HG02610 (cell line): ENCODE results near the gene GDPD3.

Experiments used
- ATAC-seq: cut with Tn5 transposase; IDR thresholded peaks from one replicate; pipeline ENCODE4 v1.9.1; 2021; ENCODE audit warnings: mild to moderate bottlenecking, moderate library complexity; ENCODE audit not compliant: unreplicated experiment

GDPD3 gene

GRCh38 chr16:30078744-30079143, 34.6 kb downstream of the GDPD3 start:
- no peak for ATAC-seq

GRCh38 chr16:30077656-30078055, 35.7 kb downstream of the GDPD3 start:
- ATAC-seq: no peak

GRCh38 chr16:30076276-30076791, 37.0 kb downstream of the GDPD3 start:
- peak; percentile 15 for ATAC-seq

GRCh38 chr16:30075503-30076275, 37.6 kb downstream of the GDPD3 start, which contains the start of gene PPP4C:
PPP4C (plus strand) TSS chr16:30075994; CDS start chr16:30076378, 384 bp downstream.
- peak; percentile 81 for ATAC-seq

- no peak for ATAC-seq
Observed at GRCh38 chr16:30070490-30070889, 42.8 kb downstream of the GDPD3 start.

- no peak for ATAC-seq
Observed at GRCh38 chr16:30069611-30070462, 43.5 kb downstream of the GDPD3 start.

DNA sequence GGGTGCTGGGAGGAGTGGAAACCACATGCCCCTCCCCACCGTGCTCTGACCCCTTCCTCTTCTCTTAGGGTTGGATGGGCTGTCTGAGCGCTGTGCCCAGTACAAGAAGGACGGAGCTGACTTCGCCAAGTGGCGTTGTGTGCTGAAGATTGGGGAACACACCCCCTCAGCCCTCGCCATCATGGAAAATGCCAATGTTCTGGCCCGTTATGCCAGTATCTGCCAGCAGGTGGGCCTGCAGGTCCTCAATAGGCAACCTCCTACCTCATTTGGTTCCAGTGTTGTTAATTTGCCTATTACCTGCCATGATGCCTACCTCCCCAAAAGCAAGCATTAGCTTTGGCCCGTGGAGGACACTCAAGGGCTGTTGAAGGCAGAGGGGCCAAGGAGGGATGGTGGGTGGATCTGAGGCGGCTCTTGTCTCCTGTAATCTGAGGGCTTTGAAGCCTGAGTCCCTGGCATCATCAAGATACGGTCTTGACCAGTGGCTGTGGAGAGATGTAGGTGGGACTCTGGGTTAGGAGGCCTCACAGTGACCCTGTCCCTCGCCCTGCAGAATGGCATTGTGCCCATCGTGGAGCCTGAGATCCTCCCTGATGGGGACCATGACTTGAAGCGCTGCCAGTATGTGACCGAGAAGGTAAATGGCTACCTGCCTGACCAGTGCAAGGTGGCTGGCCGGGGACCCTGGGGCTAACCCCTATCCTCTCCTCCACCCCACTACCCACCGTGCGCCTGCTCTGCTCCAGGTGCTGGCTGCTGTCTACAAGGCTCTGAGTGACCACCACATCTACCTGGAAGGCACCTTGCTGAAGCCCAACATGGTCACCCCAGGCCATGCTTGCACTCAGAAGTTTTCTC, 44.4 kb downstream of the GDPD3 start:
- no peak for ATAC-seq

DNA sequence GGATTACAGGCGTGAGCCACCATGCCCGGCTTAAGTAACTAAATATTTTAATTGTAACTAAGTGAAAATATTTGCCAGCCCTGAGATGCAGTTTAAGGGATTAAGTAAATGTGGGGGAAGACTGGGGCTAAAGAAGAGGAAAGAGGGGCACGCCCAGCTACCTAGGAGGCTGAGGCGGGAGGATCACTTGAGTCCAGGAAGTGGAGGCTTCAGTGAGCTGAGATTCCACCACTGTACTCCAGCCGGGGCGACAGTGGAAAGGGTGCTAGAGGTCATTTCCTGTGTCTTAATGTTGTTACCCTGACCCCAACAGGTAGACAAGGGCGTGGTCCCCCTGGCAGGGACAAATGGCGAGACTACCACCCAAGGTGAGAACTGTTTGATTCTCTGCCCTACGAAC, 45.0 kb downstream of the GDPD3 start:
- ATAC-seq: no peak

- no peak for ATAC-seq
Observed at GRCh38 chr16:30067584-30067916, 45.8 kb downstream of the GDPD3 start.

DNA sequence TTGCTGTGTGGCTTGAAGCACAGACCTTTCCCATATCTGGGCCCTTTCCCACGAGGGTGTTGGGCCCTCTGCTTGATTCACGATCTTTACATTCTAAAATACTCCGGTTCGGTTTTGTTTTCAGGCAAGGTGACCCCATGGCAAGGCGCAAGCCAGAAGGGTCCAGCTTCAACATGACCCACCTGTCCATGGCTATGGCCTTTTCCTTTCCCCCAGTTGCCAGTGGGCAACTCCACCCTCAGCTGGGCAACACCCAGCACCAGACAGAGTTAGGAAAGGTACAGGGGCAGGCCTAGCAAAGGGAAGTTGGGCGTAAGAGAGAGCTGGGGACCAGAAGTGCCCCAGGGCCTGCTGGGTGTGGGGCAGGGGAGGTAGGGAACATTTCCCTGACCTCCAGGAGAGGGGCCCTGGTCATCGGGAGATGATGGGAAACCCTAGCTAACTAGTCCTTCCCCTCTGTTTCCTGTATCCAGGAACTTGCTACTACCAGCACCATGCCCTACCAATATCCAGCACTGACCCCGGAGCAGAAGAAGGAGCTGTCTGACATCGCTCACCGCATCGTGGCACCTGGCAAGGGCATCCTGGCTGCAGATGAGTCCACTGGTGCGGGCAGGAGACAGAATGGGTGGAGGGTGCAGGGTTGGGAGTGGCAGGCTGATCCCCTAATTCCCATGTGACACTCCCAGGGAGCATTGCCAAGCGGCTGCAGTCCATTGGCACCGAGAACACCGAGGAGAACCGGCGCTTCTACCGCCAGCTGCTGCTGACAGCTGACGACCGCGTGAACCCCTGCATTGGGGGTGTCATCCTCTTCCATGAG, 46.4 kb downstream of the GDPD3 start:
- no peak for ATAC-seq

DNA sequence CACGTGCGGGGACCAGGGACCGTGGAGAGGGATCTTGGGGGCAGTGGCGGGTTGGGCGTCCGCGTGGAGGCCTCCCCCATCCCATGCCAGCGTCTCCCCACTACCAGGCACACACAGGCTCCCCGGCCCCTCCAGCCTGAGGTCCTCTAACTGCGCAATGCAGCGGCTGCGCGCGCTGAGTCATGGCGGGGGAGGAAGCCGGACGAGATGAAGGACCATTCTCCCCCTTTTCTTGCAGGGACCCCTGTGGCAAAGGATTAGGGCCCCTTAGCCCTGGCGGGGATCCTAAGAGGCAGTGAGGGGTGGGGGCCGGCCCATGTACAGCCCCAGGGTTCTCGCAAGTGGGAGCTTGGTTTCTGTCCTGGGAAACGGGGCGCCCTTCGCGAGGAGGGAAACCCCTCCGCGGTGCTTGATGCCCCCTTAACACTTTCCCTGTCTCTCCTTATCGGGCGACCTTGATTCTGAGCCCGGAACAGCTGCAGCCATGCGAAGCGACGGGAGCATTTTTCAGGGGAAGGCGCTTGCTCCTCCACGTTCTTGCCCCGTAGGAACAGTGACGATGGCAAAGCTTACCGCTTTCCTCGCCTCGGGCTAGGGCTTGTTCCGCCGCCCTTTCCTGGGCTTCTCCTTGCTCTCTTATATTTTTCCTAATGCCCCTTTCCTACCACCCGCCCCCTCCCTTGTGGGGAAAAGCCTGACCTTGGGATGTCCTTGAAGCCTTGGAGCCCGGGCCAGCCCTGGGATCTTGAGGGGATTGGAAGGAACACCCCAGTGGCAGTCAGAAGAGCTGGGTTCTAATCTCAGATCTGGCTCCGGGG, 47.2 kb downstream of the GDPD3 start:
- no peak for ATAC-seq

DNA sequence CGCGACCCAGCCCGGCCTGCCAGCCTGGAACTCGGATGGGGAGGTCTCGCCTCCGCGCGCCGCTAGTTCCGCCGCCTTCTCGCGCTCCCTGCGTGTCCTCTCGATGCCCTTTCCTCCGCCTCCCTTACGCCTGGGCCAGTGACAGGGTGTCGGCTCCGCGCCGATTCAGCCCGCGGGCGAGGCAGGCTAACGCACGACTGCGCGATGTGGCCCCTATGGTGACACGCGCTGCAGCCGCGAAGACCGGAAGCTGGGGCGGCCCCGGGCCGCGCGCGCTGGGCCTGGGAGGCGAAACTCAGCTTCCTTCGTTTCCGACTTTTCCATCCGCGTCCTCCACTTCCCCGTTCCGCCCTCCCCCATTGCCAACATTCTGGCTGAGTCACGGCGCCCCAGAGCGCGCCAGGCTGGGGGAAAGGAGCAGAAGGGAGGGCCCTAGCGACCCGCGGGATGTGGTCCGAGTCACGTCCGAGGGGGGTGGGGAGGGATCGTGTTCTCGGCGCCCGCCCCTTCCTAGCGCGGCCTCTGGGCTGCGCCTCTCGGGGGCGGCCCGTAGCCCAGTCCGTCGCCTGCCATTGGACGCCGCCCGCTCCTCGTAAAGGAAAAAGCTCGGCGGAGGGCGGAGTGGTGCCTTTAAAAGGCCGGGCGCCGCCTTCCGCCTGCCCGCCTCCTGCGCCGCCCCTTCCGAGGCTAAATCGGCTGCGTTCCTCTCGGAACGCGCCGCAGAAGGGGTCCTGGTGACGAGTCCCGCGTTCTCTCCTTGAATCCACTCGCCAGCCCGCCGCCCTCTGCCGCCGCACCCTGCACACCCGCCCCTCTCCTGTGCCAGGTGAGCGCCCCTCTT, 48.0 kb downstream of the GDPD3 start, which contains the start of gene ALDOA:
Gene ALDOA (plus strand): TSS at position 659 of the 841 bp plus-strand sequence. CDS start 1,138 bp downstream, outside the sequence.
- ATAC-seq: peak; percentile 83

GRCh38 chr16:30064729-30065101, 48.6 kb downstream of the GDPD3 start:
- ATAC-seq: peak; percentile 2

DNA sequence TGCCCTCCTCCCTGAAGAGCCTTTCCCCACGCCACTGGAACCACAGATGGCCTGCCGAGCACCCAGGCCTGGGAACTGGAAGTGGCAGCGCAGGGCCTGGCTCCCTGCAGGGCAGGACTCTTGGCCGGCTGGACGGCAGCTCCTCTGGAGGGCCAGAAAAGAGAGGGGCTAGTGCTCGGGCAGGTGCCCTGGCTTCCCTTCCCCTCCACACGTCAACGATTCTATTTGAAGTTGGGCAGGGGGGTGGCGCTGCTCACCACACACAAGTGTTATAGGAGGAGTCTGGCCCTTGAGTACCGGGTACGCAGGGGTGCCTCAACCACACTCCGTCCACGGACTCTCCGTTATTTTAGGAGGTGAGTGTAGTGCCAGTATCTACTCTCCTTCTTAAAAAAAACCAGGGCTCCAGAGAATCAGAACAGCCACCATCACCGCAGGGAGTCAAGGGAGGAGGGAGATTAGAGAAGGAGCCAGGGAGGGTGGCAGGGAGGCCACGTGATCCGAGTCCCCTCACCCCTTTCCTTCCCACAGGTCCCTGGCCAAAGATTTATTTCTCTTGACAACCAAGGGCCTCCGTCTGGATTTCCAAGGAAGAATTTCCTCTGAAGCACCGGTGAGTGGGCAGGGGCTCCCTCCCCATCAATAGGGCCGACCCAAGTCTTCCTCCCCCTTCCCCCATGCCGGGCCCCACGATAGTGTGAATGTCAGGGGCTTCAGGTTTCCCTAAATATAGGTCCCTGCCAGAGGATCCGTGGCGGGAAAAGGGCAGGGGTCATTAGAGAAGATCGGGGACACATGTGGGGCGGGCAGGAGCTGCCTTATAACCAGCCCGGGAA, 49.2 kb downstream of the GDPD3 start:
- peak; percentile 27 for ATAC-seq

DNA sequence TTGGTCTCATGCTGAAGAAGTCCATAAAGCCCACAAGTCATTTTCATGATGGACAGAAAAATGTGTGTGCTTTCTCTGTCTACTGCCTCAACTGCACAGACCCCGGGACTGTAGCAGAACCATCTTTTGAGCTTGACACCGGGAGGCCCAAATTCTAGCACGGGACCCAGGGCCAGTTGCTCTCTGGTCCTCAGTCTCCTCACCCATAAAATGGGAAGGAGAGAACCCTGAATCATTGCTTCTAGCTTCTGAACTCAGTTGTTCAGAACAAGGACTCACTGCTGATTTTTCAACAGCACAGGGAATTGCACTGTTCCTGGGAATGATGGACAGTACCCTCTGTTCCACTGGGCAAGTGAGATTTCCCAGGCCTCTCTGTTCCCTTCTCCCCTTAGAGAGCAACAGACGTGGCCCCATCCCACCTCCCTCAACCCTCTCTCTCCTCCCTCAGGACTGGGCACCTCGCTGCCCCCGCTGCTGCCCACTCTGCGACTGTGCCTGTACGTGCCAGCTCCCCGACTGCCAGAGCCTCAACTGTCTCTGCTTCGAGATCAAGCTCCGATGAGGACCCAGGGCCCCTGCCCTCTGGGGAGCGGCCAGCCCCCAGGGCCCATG, 50.0 kb downstream of the GDPD3 start:
- no peak for ATAC-seq

DNA sequence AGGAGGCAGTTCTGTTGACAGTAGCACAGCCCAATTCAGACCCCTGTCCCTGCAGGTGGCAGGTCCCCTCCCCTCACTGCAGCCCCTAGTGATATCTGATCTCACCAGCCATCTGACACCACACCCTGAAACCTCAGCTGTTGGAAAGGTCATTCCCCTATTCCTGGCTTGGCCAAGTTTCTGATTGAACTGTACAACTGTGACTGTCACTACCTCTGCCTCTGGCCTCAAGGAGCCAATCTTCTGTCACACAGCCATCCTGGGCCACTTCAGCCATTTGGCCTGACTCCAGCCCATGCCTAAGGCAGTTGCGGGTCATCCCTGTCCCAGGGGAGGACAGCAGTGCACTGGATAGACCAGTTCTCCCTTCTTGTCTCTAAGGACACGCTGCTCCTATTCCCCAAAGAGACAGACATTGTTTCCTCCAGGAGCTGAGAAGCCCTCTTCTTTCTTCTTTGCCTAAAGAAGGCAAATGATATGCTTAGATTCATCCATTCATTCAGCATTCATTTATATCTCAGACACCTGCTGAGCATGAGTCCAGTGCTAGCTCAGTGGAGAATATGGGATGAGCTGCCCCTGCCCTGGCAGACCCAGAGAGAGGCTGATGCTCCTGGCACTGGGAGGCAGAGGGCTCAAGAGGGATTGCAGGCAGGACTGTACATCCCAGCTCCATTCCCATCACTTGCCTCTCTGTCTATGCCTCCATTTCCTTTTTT, 52.3 kb downstream of the GDPD3 start:
- no peak for ATAC-seq
